Suprapubic skin (tissue), 3 donors: ENCODE results near the gene EFCAB8.

Source experiments
- CTCF ChIP-seq, 2 donors: fragments of 200-600 bp in 1 of 2; fragments of 450-650 bp in 1 of 2; sonication (generic) in 1 of 2; IDR thresholded peaks; one replicate each; pipeline ENCODE4 v1.5.1; 2016 to 2019; ENCODE audit warnings: antibody characterized with exemption in 2 of 2, mild to moderate bottlenecking in 1 of 2, moderate library complexity in 1 of 2
- EP300 ChIP-seq: sonication (generic); formaldehyde crosslinking; IDR thresholded peaks from one replicate; pipeline ENCODE4 v1.6.1; 2017; ENCODE audit warnings: antibody characterized with exemption

- TF ChIP-seq EP300 (no peak), CTCF (IDR thresholded peaks at IDR 0.05) (no peak)
Measured at GRCh38 chr20:32837157-32837556, 21.6 kb upstream of the EFCAB8 start.
